ENCODE measurements around the gene ZNF669.

ZNF669 gene

GRCh38 chr1:247107694-247108093 is 3.5 kb upstream of the ZNF669 start:
- H3K4me3 ChIP-seq (ENCODE audit: control insufficient read depth, low read depth, low read length), result no peak overlapping the region
- no peak for TF ChIP-seq CTCF (IDR thresholded peaks at IDR 0.05; ENCODE audit: control insufficient read depth, insufficient read depth, low read depth, low read length, missing control alignments)
- no peak for DNase-seq (ENCODE audit: low read depth)

- no peak overlapping the region for H3K4me3 ChIP-seq (ENCODE audit: control insufficient read depth, low read depth, low read length)
- DNase-seq (ENCODE audit: low read depth), result no peak
- TF ChIP-seq CTCF (IDR thresholded peaks at IDR 0.05; ENCODE audit: control insufficient read depth, insufficient read depth, low read depth, low read length, missing control alignments), result no peak
Measured at GRCh38 chr1:247105966-247106365, 1.8 kb upstream of the ZNF669 start.

- no peak overlapping the region for H3K4me3 ChIP-seq (ENCODE audit: control insufficient read depth, low read depth, low read length)
- no peak for TF ChIP-seq CTCF (IDR thresholded peaks at IDR 0.05; ENCODE audit: control insufficient read depth, insufficient read depth, low read depth, low read length, missing control alignments)
- DNase-seq (ENCODE audit: low read depth), result no peak
Measured at GRCh38 chr1:247104965-247105364, 809 bp upstream of the ZNF669 start.

- no peak for TF ChIP-seq CTCF (IDR thresholded peaks at IDR 0.05; ENCODE audit: control insufficient read depth, insufficient read depth, low read depth, low read length, missing control alignments)
- H3K4me3 ChIP-seq (ENCODE audit: control insufficient read depth, low read depth, low read length), result no peak overlapping the region
- no peak for DNase-seq (ENCODE audit: low read depth)
Measured at GRCh38 chr1:247102381-247102780, 1.8 kb downstream of the ZNF669 start.

GRCh38 chr1:247100676-247101279 is 3.4 kb downstream of the ZNF669 start:
- H3K4me3 ChIP-seq (ENCODE audit: control insufficient read depth, low read depth, low read length), result no peak overlapping the region
- no peak for TF ChIP-seq CTCF (IDR thresholded peaks at IDR 0.05; ENCODE audit: control insufficient read depth, insufficient read depth, low read depth, low read length, missing control alignments)
- no peak for DNase-seq (ENCODE audit: low read depth)

GRCh38 chr1:247096958-247097357 is 7.2 kb downstream of the ZNF669 start:
- TF ChIP-seq CTCF (IDR thresholded peaks at IDR 0.05; ENCODE audit: control insufficient read depth, insufficient read depth, low read depth, low read length, missing control alignments), result no peak
- DNase-seq (ENCODE audit: low read depth), result no peak
- no peak overlapping the region for H3K4me3 ChIP-seq (ENCODE audit: control insufficient read depth, low read depth, low read length)

GRCh38 chr1:247096544-247096943 is 7.6 kb downstream of the ZNF669 start:
- no peak for TF ChIP-seq CTCF (IDR thresholded peaks at IDR 0.05; ENCODE audit: control insufficient read depth, insufficient read depth, low read depth, low read length, missing control alignments)
- DNase-seq (ENCODE audit: low read depth), result no peak
- H3K4me3 ChIP-seq (ENCODE audit: control insufficient read depth, low read depth, low read length), result no peak overlapping the region

Measured in AG09309 (cell line).